ENCODE results near the gene AKAP13. TPM values are rescaled to one million over a fixed set of nuclear protein-coding genes. Genes with fewer than 3 reads are reported as not detected.

Gene AKAP13
- polyA plus RNA-seq, 1 of the 3 experiments (the other 2 are of a cell fraction) = 8.4 TPM

DNA sequence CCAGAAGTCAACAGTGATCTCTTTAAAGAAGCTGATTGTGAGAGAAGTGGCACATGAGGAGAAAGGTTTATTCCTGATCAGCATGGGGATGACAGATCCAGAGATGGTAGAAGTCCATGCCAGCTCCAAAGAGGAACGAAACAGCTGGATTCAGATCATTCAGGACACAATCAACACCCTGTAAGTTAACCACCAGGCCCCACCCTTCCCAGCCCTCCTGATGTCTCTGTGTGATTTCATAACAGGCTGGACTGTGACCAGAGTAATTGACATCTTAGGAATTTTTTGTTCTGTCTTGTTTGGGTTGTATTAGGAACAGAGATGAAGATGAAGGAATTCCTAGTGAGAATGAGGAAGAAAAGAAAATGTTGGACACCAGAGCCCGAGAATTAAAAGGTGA lies 346.7 kb downstream of the AKAP13 start:
- no peaks in the 10 kb centered on the region for H4K20me1 ChIP-seq (ENCODE audit: insufficient read depth)
- CTCF ChIA-PET = interaction anchor here (1.4 to 12.1 kb wide), 3 partner anchors 11 to 431 kb away, joined by 3 to 201 read pairs (median 3); no protein-coding TSS in a partner anchor
- peaks cover 16% of the 10 kb centered on the region for H3F3A ChIP-seq (replicated peaks; ENCODE audit: insufficient read depth)
- no peaks in the 10 kb centered on the region for H3K9me2 ChIP-seq
- 87% methylated on average over 2 of the region's 2 CpGs for WGBS (ENCODE audit: low lambda C conversion rate)
- H3K27ac ChIP-seq (ENCODE audit: low read depth in 2 of 2, low read length in 1 of 2) = no peak overlapping the region
- H3K9ac ChIP-seq = no peak overlapping the region
- POLR2A ChIA-PET = no interaction called here
- H3K79me2 ChIP-seq (ENCODE audit: insufficient read depth) = no peaks in the 10 kb centered on the region
- no peak overlapping the region for H2AFZ ChIP-seq (ENCODE audit: low read depth)
- H3K4me2 ChIP-seq = no peak overlapping the region
- peaks cover 0 to 2% of the 10 kb centered on the region in 2 experiments; a peak in 1 of 4 replicates for H3K4me1 ChIP-seq (ENCODE audit: control insufficient read depth in 1 of 2, insufficient read depth in 2 of 2, low read depth in 1 of 2, low read length in 1 of 2)
- peaks cover 35 to 73% of the 10 kb centered on the region in 2 experiments for H3K36me3 ChIP-seq (replicated peaks in 1 of 2; ENCODE audit: control insufficient read depth in 1 of 2, insufficient read depth in 2 of 2, low read length in 1 of 2)
- TF ChIP-seq TAF1 (IDR thresholded peaks at IDR 0.05; ENCODE audit: borderline replicate concordance, low read depth, low read length) (no peak), MEF2A (IDR thresholded peaks at IDR 0.05; ENCODE audit: borderline replicate concordance, low read depth) (no peak), JUND (IDR thresholded peaks at IDR 0.05) (no peak)
- TF ChIP-seq, protein P1, sequence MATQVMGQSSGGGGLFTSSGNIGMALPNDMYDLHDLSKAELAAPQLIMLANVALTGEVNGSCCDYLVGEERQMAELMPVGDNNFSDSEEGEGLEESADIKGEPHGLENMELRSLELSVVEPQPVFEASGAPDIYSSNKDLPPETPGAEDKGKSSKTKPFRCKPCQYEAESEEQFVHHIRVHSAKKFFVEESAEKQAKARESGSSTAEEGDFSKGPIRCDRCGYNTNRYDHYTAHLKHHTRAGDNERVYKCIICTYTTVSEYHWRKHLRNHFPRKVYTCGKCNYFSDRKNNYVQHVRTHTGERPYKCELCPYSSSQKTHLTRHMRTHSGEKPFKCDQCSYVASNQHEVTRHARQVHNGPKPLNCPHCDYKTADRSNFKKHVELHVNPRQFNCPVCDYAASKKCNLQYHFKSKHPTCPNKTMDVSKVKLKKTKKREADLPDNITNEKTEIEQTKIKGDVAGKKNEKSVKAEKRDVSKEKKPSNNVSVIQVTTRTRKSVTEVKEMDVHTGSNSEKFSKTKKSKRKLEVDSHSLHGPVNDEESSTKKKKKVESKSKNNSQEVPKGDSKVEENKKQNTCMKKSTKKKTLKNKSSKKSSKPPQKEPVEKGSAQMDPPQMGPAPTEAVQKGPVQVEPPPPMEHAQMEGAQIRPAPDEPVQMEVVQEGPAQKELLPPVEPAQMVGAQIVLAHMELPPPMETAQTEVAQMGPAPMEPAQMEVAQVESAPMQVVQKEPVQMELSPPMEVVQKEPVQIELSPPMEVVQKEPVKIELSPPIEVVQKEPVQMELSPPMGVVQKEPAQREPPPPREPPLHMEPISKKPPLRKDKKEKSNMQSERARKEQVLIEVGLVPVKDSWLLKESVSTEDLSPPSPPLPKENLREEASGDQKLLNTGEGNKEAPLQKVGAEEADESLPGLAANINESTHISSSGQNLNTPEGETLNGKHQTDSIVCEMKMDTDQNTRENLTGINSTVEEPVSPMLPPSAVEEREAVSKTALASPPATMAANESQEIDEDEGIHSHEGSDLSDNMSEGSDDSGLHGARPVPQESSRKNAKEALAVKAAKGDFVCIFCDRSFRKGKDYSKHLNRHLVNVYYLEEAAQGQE (IDR thresholded peaks at IDR 0.05; ENCODE audit: low read depth, low read length) = no peak
- H3K4me3 ChIP-seq (ENCODE audit: low read depth in 2 of 2, low read length in 1 of 2) = no peak overlapping the region
- H3K27me3 ChIP-seq (ENCODE audit: insufficient read depth) = no peaks in the 10 kb centered on the region
- no peak for DNase-seq
- H3K9me3 ChIP-seq = no peaks in the 10 kb centered on the region

DNA sequence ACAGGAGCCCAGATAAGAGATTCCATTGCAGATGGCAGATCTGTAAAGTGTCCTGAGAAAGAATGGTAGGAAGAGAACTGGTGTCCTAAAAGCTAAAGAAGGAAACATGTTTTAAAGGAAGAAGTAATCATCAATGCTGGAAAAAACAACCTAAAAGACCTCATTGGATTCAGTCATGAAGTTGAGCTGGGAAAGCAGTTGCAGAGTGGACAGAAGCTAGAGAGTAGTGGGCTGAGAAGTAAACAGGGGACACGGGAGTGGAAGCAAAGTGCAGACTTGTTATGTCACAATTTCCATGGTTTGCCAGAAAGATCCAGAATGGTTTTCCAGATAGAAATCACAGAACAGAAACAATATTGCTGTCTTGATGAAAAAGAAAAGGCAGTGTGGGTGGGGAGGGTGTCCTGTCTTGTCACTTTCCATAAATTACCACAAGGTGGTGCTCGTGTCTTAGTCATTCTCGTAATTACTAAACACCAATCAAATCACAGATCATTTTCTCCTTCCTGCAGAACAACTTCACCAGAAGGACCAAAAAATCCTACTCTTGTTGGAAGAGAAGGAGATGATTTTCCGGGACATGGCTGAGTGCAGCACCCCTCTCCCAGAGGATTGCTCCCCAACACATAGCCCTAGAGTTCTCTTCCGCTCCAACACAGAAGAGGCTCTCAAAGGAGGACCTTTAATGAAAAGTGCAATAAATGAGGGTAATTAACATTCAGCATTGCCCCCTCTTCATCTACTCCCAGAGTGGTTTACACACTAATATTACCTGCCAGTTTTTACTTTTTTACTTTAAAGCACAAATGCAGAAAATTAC lies 349.8 kb downstream of the AKAP13 start:
- H3K4me3 ChIP-seq (ENCODE audit: low read depth in 2 of 2, low read length in 1 of 2) = no peak overlapping the region; a peak in 1 of 4 replicates
- H3K4me1 ChIP-seq (ENCODE audit: control insufficient read depth in 1 of 2, insufficient read depth in 2 of 2, low read depth in 1 of 2, low read length in 1 of 2) = peaks cover 0 to 2% of the 10 kb centered on the region in 2 experiments; a peak in 1 of 4 replicates
- no peak overlapping the region for H3K4me2 ChIP-seq
- no peak overlapping the region for H3K9ac ChIP-seq
- DNase-seq = peak; percentile 73
- WGBS (ENCODE audit: low lambda C conversion rate) = 39% methylated on average over 5 of the region's 5 CpGs
- H3K36me3 ChIP-seq (replicated peaks in 1 of 2; ENCODE audit: control insufficient read depth in 1 of 2, insufficient read depth in 2 of 2, low read length in 1 of 2) = peaks cover 54 to 59% of the 10 kb centered on the region in 2 experiments
- H3K27me3 ChIP-seq (ENCODE audit: insufficient read depth) = no peaks in the 10 kb centered on the region
- no peaks in the 10 kb centered on the region for H4K20me1 ChIP-seq (ENCODE audit: insufficient read depth)
- H3K27ac ChIP-seq (ENCODE audit: low read depth in 2 of 2, low read length in 1 of 2) = peak overlapping the region in 1 of 2 experiments; percentile 17; a peak in 1 of 4 replicates
- TF ChIP-seq RAD21 (IDR thresholded peaks at IDR 0.05; ENCODE audit: low read length) (peak; percentile 94), FOSL2 (IDR thresholded peaks at IDR 0.05; ENCODE audit: borderline replicate concordance, low read depth) (no peak), SMC3 (IDR thresholded peaks at IDR 0.05; ENCODE audit: low read depth, low read length) (peak; percentile 75), TCF12 (IDR thresholded peaks at IDR 0.05) (no peak), RFX5 (IDR thresholded peaks at IDR 0.05; ENCODE audit: low read length) (0 out of 2 replicates have a peak, but pooled peaks have one; percentile 21)
- TF ChIP-seq, protein P2, sequence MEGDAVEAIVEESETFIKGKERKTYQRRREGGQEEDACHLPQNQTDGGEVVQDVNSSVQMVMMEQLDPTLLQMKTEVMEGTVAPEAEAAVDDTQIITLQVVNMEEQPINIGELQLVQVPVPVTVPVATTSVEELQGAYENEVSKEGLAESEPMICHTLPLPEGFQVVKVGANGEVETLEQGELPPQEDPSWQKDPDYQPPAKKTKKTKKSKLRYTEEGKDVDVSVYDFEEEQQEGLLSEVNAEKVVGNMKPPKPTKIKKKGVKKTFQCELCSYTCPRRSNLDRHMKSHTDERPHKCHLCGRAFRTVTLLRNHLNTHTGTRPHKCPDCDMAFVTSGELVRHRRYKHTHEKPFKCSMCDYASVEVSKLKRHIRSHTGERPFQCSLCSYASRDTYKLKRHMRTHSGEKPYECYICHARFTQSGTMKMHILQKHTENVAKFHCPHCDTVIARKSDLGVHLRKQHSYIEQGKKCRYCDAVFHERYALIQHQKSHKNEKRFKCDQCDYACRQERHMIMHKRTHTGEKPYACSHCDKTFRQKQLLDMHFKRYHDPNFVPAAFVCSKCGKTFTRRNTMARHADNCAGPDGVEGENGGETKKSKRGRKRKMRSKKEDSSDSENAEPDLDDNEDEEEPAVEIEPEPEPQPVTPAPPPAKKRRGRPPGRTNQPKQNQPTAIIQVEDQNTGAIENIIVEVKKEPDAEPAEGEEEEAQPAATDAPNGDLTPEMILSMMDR (IDR thresholded peaks at IDR 0.05) = peak; percentile 75
- ChIA-PET POLR2A (no interaction called here), CTCF (interaction anchor here (0.6 to 12.1 kb wide), 25 partner anchors 9 to 805 kb away, joined by 3 to 201 read pairs (median 4); no protein-coding TSS in a partner anchor)
- H3K9me3 ChIP-seq = peaks cover 11% of the 10 kb centered on the region
- H2AFZ ChIP-seq (ENCODE audit: low read depth) = no peak overlapping the region
- H3F3A ChIP-seq (replicated peaks; ENCODE audit: insufficient read depth) = peaks cover 22% of the 10 kb centered on the region
- no peaks in the 10 kb centered on the region for H3K9me2 ChIP-seq
- H3K79me2 ChIP-seq (ENCODE audit: insufficient read depth) = no peaks in the 10 kb centered on the region

Data from SK-N-SH (cell line).